Effector CD8-positive, alpha-beta T cell (primary cell): ENCODE results near the gene RTL3.

ENCODE experiments used
- DNase-seq: peaks from one replicate; lab custom pipeline; 2025; lab: John Stamatoyannopoulos, UW

Gene RTL3

GRCh38 chrX:78619834-78620233, 39.3 kb downstream of the RTL3 start:
- DNase-seq = no peak

GRCh38 chrX:78618987-78619386, 40.1 kb downstream of the RTL3 start:
- DNase-seq = no peak

- DNase-seq = no peak
Observed at GRCh38 chrX:78614264-78614663, 44.9 kb downstream of the RTL3 start.
